WERI-Rb-1 (cell line): ENCODE measurements around the gene GPR22.

Experiments
- DNase-seq: peaks from one replicate; pipeline ENCODE4 v3.0.0-alpha.2; 2020
- H3K27ac ChIP-seq: fragments of 250-450 bp; sonication (Bioruptor Pico); 2 replicates; pipeline ENCODE4 v1.5.1; 2020; ENCODE audit warnings: mild to moderate bottlenecking, moderate library complexity
- H3K27me3 ChIP-seq: fragments of 250-450 bp; sonication (Bioruptor Pico); 2 replicates; pipeline ENCODE4 v1.5.1; 2021; ENCODE audit warnings: mild to moderate bottlenecking, low read depth, moderate library complexity; ENCODE audit not compliant: insufficient read depth, severe bottlenecking
- H3K36me3 ChIP-seq: fragments of 250-450 bp; sonication (Bioruptor Pico); 2 replicates; pipeline ENCODE4 v1.5.1; 2020; ENCODE audit warnings: mild to moderate bottlenecking, moderate library complexity
- H3K4me3 ChIP-seq: 2 replicates; pipeline ENCODE4 v1.5.1; 2011; ENCODE audit warnings: low read depth, mild to moderate bottlenecking, control low read depth, low read length
- H3K9me3 ChIP-seq: fragments of 250-450 bp; sonication (Bioruptor Pico); 2 replicates; pipeline ENCODE4 v1.5.1; 2021; ENCODE audit warnings: mild to moderate bottlenecking, moderate library complexity; ENCODE audit not compliant: severe bottlenecking
- CTCF ChIP-seq: IDR thresholded peaks from 2 replicates; pipeline ENCODE4 v1.5.1; 2011; ENCODE audit warnings: low read depth, mild to moderate bottlenecking, control low read depth, inconsistent platforms, low read length

GPR22 gene

GRCh38 chr7:107505362-107505761, 35.5 kb downstream of the GPR22 start:
- Histone ChIP-seq H3K27ac (no peak overlapping the region), H3K4me3 (no peak overlapping the region), H3K27me3 (no peaks in the 10 kb centered on the region), H3K36me3 (no peaks in the 10 kb centered on the region), H3K9me3 (no peaks in the 10 kb centered on the region)
- no peak for DNase-seq
- no peak for TF ChIP-seq CTCF

- no peaks in the 10 kb centered on the region for H3K9me3 ChIP-seq
- no peaks in the 10 kb centered on the region for H3K36me3 ChIP-seq
- no peak for TF ChIP-seq CTCF
- H3K27me3 ChIP-seq: no peaks in the 10 kb centered on the region
- no peak for DNase-seq
- H3K27ac ChIP-seq: no peak overlapping the region
- H3K4me3 ChIP-seq: no peak overlapping the region
These were observed 36.3 kb downstream of the GPR22 start for GRCh38 chr7:107505997-107506673.

DNA sequence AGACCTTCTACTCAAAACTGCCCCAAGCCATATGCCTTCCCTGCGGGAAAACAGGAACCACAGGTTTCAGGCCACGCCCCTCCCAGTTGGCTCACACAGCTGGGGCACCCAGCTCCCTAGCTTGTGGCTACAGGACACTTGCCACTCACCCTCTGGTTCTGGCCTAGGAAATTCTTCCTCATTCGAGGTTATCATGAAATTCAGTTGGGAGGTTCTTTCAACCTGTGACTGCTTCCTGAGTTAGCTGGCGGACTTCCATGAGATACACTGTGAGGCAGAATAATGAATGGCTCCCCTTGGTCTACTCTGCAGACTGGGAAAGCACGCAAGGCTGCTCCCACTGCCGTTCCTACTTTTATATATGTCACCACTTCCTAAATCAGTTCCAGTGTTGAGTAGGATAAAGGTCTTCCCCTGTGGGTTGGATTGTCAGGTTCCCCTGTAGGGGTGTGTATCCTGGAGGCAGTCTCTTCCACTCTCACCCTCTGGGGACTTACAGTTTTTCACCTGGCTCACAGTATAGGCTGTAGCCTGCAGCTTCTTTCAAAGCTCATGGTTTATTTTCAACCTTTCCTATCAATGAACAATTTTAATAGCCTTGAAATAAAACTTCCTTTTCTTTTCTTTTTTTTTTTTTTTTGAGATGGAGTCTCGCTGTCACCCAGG, 37.0 kb downstream of the GPR22 start:
- Histone ChIP-seq H3K27ac (no peak overlapping the region), H3K9me3 (no peaks in the 10 kb centered on the region), H3K36me3 (no peaks in the 10 kb centered on the region), H3K27me3 (no peaks in the 10 kb centered on the region), H3K4me3 (no peak overlapping the region)
- TF ChIP-seq CTCF: no peak
- no peak for DNase-seq
